Erythroblast (primary cell): ENCODE measurements around the gene CHD5.

Source experiments
- GATA1 ChIP-seq: IDR thresholded peaks from 2 replicates; pipeline ENCODE4 v1.6.1; 2011; ENCODE audit warnings: low read depth, mild to moderate bottlenecking, control low read depth, low read length, moderate library complexity
- POLR2A ChIP-seq: IDR thresholded peaks from 2 replicates; pipeline ENCODE4 v1.6.1; 2011; ENCODE audit warnings: mild to moderate bottlenecking, low read length

- TF ChIP-seq POLR2A (no peak), GATA1 (no peak)
These were observed 72.4 kb downstream of the CHD5 start for GRCh38 chr1:6107409-6108356.
